Measurements from ENCODE around the gene CDH18. TPM values are rescaled to one million over a fixed set of nuclear protein-coding genes. Genes with fewer than 3 reads are reported as not detected.

The CDH18 gene
- total RNA-seq, 4 donors from 2014 or later = 0.76 to 0.99 TPM; not detected in 2

GRCh38 chr5:19855931-19856330 is 132.1 kb downstream of the CDH18 start:
- Histone ChIP-seq H3K4me1 (no peaks in the 10 kb centered on the region), H3K27me3 (no peaks in the 10 kb centered on the region), H3K27ac (no peak overlapping the region), H3K9me3 (no peaks in the 10 kb centered on the region), H3K36me3 (no peaks in the 10 kb centered on the region), H3K4me3 (no peak overlapping the region)
- no peak for DNase-seq (ENCODE audit: low spot score in 2 of 2)
- WGBS = 47% methylated on average over 3 of the region's 3 CpGs
- TF ChIP-seq, protein P1, sequence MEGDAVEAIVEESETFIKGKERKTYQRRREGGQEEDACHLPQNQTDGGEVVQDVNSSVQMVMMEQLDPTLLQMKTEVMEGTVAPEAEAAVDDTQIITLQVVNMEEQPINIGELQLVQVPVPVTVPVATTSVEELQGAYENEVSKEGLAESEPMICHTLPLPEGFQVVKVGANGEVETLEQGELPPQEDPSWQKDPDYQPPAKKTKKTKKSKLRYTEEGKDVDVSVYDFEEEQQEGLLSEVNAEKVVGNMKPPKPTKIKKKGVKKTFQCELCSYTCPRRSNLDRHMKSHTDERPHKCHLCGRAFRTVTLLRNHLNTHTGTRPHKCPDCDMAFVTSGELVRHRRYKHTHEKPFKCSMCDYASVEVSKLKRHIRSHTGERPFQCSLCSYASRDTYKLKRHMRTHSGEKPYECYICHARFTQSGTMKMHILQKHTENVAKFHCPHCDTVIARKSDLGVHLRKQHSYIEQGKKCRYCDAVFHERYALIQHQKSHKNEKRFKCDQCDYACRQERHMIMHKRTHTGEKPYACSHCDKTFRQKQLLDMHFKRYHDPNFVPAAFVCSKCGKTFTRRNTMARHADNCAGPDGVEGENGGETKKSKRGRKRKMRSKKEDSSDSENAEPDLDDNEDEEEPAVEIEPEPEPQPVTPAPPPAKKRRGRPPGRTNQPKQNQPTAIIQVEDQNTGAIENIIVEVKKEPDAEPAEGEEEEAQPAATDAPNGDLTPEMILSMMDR (IDR thresholded peaks at IDR 0.05) = no peak
- TF ChIP-seq POLR2A (IDR thresholded peaks at IDR 0.05) = no peak
- no peak for TF ChIP-seq EP300 (IDR thresholded peaks at IDR 0.05)
- no peak for TF ChIP-seq POLR2AphosphoS5 (IDR thresholded peaks at IDR 0.05)

DNA sequence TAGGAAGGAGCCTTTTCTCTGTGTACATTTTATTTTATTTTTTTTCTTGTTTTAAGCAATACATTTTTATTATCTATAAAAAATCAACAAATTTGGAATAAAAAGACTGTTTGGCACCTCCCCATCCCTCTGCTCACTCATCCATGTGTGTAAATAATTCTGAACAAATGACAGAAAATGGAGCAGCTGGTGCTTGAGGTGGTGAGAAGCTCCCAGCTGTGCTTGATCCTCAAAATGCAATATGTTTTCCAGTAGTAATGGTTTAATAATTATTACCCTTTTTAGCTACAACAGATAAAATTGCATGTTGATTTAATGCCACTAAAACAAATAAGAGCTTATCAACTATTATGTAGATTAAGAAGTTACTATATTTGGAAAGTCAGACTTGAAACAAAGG is 132.5 kb downstream of the CDH18 start:
- no peak for TF ChIP-seq POLR2A (IDR thresholded peaks at IDR 0.05)
- no peaks in the 10 kb centered on the region for H3K4me1 ChIP-seq
- no peaks in the 10 kb centered on the region for H3K36me3 ChIP-seq
- H3K9me3 ChIP-seq = no peaks in the 10 kb centered on the region
- no peak overlapping the region for H3K4me3 ChIP-seq
- H3K27me3 ChIP-seq = no peaks in the 10 kb centered on the region
- H3K27ac ChIP-seq = no peak overlapping the region
- DNase-seq (ENCODE audit: low spot score in 2 of 2) = no peak

DNA sequence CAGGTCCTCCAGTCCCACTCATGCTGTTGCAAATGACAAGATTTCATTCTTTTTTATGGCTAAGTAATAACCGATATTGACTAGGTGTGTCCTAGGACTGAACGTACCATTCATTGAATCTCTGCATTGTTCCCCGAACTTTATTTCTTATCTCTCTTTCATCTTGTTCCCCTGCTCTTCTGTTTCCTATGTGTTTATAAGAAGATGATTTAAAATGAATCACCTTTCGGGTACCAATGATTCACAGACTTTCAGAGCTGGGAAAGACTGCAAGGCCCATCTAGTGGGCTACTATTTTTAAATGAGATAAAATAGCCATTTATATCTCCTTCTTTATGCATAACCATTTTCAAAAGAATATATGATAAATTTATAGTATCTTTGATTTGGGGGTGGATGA is 133.0 kb downstream of the CDH18 start:
- TF ChIP-seq EP300 (IDR thresholded peaks at IDR 0.05) = no peak
- TF ChIP-seq, protein P1 (IDR thresholded peaks at IDR 0.05) = no peak
- no peak for TF ChIP-seq POLR2A (IDR thresholded peaks at IDR 0.05)
- TF ChIP-seq POLR2AphosphoS5 (IDR thresholded peaks at IDR 0.05) = no peak
- Histone ChIP-seq H3K9me3 (no peaks in the 10 kb centered on the region), H3K4me3 (no peak overlapping the region), H3K36me3 (no peaks in the 10 kb centered on the region), H3K27ac (no peak overlapping the region), H3K27me3 (no peaks in the 10 kb centered on the region), H3K4me1 (no peaks in the 10 kb centered on the region)
- no peak for DNase-seq (ENCODE audit: low spot score in 2 of 2)
- 91% methylated on average over 4 of the region's 4 CpGs for WGBS

- no peaks in the 10 kb centered on the region for H3K9me3 ChIP-seq
- DNase-seq (ENCODE audit: low spot score in 2 of 2) = no peak
- H3K4me3 ChIP-seq = no peak overlapping the region
- H3K4me1 ChIP-seq = no peaks in the 10 kb centered on the region
- H3K27me3 ChIP-seq = no peaks in the 10 kb centered on the region
- H3K36me3 ChIP-seq = no peaks in the 10 kb centered on the region
- no peak overlapping the region for H3K27ac ChIP-seq
- TF ChIP-seq POLR2A (IDR thresholded peaks at IDR 0.05) (no peak), EP300 (IDR thresholded peaks at IDR 0.05) (no peak), POLR2AphosphoS5 (IDR thresholded peaks at IDR 0.05) (no peak)
- TF ChIP-seq, protein P1 (IDR thresholded peaks at IDR 0.05) = no peak
- 56% methylated on average over 4 of the region's 4 CpGs for WGBS
Observed at GRCh38 chr5:19853616-19854240, 134.3 kb downstream of the CDH18 start.

DNA sequence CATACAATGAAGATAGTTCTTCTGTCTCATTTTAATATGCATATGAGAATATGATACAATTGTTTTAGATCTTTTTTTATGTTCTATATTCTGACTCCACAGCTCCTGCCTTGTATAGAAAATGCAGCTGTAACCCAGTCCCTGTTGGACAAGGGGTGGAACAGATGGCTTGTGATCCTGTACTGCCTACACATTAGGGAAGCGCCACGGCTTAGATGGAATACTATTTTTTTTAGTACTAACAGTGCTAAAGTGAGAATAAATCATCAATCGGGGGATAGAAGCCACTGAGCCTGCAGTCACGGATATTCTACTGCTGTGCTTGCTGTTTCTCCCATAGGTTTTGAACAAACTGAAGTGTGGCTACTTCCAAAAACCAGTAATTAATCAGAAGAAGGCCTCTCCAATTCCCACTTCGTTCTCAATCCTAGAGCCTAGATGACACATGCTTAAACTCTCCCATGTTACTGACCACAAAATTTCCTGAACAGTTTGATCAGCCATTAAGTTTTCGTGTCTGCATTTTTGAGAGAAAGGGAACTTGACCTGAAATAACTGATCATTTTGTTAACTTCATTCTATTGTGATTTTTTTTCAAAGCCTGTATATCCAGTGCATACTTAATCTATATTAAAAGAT is 150.3 kb downstream of the CDH18 start:
- Histone ChIP-seq H3K9me3 (no peaks in the 10 kb centered on the region), H3K4me3 (no peak overlapping the region), H3K4me1 (no peaks in the 10 kb centered on the region), H3K27me3 (no peaks in the 10 kb centered on the region), H3K36me3 (no peaks in the 10 kb centered on the region), H3K27ac (no peak overlapping the region)
- WGBS = 66% methylated on average over 6 of the region's 6 CpGs
- TF ChIP-seq POLR2AphosphoS5 (IDR thresholded peaks at IDR 0.05) (no peak), POLR2A (IDR thresholded peaks at IDR 0.05) (no peak), EP300 (IDR thresholded peaks at IDR 0.05) (no peak)
- TF ChIP-seq, protein P1 (IDR thresholded peaks at IDR 0.05) = no peak
- no peak for DNase-seq (ENCODE audit: low spot score in 2 of 2)
